Stimulated activated CD4-positive, alpha-beta T cell treated with anti-CD3 and anti-CD28 coated beads, Interleukin-15, amount 100 ng/mL, for 1 hour (primary cell): ENCODE results near the gene POLR1B.
"Not testable (repeated sequence)": the region's sequence is repeated elsewhere in the genome, so short reads cannot be mapped to it uniquely, and the experiment has no call there.

Experiments used
- DNase-seq, 2 donors: peaks; one replicate each; pipeline ENCODE4 v3.0.0-alpha.2; 2020; ENCODE audit warnings: low read depth in 1 of 2, low spot score in 1 of 2

POLR1B gene

DNA sequence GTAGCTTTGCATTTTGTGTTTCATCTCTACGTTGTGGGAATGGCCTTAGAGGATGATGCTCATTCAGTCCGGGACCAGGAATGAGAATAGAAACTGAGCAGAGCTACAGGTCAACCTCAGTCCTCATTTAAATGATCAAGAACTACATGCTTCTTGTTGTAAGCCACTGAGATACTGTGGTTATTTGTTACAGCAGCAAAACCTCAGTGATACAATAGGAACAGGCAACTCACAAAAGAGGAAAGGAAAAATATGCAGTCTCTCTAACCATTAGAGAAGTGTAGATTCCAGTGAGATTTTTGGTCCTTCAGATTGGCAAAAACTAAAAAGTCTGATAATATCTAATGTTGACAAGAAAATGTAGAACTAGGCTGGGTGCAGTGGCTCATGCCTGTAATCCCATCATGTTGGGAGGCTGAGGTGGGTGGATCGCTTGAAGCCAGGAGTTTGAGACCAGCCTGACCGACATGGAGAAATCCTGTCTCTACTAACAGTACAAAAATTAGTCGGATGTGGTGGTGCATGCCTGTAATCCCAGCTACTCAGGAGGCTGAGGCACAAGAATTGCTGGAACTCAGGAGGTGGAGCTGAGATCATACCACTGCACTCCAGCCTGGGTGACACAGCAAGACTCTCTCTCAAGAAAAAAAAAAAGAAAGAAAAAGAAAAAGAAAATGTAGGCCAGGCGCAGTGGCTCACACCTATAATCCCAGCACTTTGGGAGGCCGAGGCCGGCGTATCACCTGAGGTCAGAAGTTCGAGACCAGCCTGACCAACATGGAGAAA, 55.5 kb downstream of the POLR1B start:
- DNase-seq = no peak

DNA sequence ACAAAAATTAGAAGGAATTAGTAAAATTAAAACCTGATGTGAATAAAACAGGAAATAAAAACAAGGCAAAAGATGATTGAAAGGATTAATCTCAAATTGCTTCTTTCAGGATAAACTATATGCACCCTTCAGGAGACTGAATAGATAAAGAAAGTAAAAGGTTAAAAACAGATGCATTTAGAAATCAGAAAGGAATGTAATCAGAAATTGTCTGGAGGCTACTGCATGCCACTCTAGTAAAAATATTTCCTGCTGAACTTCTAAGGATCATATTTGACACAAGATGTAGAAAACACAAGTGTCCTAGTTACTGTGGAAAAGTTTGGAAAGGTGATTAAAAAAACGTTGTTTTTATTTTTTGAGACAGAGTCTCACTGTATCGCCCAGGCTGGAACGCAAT, 58.4 kb downstream of the POLR1B start:
- no peak for DNase-seq

DNA sequence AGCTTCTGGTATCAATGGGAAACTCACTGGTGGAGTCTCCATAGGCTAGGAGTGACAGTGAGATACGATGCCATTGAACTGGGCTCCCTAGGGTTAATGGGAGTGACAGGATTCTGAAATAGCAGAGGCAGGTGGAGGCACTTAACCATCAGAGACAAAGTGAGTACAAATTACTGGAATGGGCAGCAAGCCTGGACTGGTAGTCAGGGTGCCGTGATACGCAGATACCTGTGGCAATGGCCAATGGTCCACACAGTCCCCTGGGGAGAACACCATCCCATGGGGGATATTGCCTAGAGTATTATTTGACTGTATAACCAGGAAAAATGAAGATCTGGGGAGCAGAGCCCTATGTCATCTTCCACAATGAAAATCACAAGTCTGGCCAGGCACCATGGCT, 59.5 kb downstream of the POLR1B start:
- no peak for DNase-seq

DNA sequence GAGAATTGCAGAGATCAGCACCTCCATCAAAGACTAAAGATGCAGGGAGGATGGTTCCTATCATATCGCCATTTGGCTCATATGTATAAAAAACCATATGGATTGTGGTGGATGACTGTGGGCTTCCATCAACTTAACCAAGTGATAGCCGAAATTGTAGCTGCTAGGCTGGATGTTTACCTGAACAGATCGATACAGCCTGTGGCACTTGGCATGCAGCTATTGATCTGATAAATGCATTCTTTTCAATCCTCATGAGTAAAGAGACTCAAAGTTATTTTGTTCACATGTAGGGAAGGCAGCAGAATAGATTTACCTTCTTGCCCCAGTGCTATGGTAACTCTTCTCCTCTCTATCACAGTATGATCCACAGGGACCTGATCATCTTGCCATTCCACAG, 60.7 kb downstream of the POLR1B start:
- DNase-seq = no peak

DNA sequence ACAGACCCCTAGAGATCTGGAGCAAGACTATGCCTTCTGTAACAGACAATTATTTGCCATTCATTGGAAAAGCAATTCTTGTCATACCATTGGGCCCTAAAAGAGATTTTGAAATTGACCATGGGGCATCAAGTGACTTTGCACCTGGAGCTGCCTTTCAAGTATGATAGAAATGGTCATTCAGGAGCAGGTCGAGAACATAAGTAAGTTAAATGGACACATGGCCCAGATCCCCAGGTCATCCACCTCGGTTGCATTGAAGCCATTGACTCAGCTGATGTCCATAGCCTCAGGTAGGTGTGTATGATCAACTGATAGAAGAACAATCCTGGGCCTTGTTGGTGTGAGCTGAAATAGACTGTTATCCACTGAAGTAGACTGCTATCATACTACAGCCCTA, 61.5 kb downstream of the POLR1B start:
- DNase-seq = no peak

DNA sequence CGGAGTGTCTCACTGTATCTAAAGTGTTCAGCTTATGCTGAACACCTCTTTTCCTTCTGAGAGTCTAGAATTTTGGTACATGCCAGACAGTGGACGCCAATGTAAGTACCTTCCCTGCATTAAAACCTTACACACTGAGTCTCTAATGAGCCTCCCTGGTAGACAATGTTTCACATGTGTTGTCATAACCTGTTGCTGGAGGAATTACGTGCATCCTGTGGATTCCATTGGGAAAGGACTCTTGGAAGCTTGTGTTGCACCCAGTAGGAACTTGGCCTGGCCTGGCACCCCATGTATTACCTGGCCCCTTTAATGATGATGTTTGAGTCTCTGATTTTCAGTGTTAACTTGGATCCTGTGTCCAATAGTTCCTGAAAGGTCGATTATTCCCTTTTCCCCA, 62.7 kb downstream of the POLR1B start:
- DNase-seq = no peak

DNA sequence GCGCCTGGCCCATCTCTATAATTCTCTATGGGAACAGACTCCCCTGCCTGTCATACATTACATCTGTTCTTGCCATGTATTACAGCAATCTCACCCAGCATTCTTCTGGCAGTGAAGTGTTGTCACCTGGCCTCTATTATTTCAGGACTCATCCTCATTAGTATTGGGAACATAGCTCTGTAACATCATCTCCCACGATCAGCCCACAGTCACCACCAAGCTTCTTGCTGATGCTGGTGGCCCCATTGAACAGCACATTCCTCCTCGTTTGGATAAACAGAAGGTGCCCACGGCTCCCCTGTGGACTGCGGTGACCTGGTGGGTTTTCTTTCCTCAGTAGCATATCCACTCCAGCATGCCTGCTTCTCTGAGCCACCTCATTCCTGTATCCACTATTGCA, 63.7 kb downstream of the POLR1B start:
- DNase-seq = no peak

DNA sequence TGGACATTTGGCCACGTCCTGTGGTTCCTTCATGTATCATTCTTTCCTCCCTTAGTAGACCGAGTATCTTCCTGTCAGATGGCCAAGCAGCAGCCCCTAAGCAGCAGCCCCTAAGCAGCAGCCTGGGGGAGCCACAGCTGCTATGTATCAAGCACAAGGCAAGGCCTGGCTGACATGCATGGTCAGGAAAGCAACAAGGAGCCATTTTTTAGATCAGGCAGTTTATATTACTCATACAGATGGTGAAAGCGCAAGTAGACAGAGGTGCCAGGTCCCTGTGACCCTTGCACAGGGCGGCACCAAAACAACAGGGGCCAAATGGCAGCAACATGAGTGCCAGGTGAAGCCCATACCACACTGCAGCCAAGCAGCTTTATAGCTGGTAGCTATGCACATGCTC, 64.3 kb downstream of the POLR1B start:
- no peak for DNase-seq

DNA sequence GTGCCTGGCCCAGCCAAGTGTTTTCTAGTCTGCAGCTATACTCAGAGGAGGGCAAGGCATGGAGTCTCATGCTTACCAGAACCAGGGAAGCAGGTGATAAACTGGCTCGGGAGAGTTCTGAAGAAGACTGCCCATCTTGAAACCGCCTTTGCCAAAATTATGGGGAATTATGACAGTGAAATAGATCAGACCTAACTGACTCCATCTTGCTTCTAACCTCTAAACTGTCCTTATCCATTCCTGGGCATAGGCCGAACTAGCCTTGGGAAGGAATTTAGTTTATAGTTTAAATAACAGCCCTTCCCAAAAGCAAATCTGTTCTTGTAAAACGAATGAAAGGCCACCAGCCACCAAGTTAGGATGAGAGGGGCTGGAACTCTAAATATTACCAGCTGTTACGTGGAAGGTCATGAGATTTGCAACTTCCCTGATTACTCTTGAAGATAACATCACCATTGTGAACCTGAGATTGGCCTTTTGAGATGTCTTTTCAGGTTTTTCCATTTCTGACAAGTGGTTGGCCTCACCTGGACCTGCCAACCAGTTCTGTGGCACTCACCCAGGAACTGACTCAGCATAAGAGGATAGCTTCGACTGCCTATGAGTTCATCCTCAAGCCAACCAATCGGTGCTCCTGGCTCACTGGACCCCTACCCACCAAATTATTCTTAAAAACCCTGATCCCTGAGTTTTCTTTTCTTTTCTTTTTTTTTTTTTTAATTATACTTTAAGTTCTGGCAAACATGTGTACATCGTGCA, 65.6 kb downstream of the POLR1B start:
- no peak for DNase-seq

DNA sequence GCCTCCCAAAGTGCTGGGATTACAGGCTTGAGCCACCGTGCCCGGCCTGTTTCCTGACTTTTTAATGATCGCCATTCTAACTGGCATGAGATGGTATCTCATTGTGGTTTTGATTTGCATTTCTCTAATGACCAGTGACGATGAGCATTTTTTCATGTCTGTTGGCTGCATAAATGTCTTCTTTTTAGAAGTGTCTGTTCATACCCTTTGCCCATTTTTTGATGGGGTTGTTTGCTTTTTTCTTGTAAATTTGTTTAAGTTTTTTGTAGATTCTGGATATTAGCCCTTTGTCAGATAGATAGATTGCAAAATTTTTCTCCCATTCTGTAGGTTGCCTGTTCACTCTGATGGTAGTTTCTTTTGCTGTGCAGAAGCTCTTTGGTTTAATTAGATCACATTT, 67.1 kb downstream of the POLR1B start:
- DNase-seq = not testable (repeated sequence)

DNA sequence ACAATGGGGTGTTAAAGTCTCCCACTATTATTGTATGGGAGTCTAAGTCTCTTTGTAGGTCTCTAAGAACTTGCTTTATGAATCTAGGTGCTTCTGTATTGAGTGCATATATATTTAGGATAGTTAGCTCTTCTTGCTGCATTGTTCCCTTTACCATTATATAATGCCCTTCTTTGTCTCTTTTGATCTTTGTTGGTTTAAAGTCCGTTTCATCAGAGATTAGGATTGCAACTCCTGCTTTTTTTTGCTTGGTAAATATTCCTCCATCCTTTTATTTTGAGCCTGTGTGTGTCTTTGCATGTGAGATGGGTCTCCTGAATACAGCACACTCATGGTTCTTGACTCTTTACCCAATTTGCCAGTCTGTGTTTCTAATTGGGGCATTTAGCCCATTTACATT, 70.0 kb downstream of the POLR1B start:
- DNase-seq = not testable (repeated sequence)

DNA sequence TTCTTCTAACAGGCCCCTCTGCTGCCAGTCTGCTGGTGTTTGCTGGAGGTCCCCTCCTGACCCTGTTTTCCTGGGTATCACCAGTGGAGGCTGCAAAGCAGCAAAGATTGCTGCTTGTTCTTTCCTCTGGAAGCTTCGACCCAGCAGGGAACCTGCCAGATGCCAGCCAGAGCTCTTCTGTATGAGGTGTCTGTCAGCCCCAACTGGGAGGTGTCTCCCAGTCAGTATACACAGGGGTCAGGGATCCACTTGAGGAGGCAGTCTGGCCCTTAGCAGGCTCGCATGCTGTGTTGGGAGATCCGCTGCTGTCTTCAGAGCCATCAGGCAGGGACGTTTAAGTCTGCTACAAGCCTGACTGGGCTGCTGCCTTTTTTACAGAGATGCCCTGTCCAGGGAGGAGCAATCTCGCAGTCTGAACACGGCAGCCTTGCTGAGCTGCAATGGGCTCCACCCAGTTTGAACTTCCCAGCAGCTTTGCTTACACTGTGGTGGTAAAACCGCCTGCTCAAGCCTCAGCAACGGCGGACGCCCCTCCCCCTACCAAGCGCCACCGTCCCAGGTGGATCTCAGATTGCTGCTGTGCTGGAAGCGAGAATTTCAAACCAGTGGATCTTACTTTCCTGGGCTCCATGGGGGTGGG, 72.1 kb downstream of the POLR1B start:
- DNase-seq = no peak

DNA sequence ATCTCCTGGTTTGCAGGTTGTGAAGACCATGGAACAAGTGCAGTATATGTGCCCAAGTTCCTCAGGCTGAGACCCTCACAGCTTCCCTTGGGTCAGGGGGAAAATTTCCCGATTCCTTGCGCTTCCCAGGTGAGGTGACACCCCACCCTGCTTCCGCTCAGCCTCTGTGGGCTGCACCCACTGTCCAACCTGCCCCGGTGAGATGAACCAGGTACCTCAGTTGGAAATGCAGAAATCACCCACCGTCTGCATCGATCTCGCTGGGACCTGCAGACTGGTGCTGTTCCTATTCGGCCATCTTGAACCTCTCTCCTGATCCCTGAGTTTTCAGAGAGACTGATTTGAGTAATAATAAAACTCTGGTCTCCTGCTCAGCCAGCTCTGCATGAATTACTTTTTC, 72.8 kb downstream of the POLR1B start:
- DNase-seq = no peak

DNA sequence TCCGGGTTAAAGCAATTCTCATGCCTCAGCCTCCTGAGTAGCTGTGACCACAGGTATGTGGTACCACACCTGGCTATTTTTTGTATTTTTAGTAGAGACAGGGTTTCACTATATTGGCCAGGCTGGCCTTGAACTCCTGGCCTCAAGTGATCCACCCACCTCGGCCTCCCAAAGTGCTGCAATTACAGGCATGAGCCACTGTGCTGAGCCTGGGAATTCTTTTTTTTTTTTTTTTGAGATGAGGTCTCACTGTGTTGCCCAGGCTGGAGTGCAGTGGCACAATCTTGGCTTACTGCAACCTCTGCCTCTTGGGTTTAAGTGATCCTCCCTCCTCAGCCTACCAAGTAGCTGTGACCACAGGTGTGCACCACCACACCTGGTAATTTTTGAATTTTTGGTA, 73.5 kb downstream of the POLR1B start:
- DNase-seq = not testable (repeated sequence)

DNA sequence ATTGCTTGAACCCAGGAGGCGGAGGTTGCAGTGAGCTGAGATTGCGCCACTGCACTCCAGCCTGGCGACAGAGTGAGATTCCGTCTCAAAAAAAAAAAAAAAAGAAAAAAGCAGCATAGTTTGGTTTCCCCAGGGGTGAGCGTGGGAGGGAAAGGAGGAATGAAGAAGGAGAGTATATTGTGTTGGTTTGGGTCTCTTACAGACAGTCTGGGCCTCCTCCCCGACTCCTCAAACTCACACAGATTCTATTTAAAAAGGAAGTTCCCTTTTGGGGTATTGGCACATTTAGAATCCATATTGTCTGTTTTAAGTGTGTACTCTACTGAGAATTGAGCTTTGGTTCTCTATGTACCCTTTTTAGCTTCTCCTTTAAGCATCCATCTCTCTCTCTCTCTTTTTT, 76.1 kb downstream of the POLR1B start:
- DNase-seq = no peak

DNA sequence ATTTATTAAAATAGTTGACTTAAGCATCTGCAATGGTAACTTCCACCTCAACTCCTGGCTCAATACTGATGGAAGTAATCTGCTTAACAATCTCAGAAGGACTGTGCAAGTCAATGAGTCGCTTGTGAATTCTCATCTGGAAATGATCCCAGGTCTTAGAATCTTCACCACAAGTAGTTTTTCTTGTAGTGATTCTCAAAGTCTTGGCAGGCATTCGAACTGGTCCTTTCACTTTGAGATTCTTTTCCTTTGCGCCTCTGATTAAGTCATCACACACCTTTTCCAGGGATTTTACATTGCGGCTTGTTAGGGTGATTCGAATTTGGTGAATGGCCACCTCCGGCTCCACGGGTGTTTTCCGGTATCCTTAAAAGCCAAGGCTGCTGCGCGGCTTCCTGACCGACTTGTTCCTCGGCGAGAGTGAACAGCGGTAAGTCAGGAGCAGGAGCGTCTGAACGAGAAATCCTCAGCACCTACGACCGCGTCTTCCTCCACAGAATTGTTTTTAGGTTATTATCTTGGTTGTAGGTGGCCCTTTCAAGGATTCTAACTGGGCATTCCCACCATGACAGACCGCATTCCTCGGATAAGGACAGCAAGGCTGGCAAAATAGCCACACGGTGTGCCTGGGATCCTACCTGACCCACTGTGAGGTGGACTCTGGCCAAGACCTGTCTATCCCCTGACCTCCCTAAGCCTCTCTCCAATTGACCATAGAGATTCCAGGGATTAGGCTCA, 79.7 kb downstream of the POLR1B start:
- no peak for DNase-seq

DNA sequence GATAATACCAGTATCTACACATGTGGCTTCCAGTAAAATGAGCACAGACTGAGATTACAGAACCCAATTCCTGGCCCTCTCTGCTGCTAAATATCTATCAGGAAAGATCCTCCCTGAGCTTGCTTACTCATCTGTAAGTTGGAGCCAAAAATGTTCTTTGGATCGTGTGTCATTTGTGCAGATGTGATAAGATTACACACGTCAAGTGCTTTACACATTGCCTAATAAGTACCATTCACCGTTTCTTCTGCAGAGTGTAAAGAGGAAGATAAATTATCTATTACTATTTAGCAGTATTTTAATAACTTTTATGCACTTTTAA, 80.2 kb downstream of the POLR1B start:
- no peak for DNase-seq

DNA sequence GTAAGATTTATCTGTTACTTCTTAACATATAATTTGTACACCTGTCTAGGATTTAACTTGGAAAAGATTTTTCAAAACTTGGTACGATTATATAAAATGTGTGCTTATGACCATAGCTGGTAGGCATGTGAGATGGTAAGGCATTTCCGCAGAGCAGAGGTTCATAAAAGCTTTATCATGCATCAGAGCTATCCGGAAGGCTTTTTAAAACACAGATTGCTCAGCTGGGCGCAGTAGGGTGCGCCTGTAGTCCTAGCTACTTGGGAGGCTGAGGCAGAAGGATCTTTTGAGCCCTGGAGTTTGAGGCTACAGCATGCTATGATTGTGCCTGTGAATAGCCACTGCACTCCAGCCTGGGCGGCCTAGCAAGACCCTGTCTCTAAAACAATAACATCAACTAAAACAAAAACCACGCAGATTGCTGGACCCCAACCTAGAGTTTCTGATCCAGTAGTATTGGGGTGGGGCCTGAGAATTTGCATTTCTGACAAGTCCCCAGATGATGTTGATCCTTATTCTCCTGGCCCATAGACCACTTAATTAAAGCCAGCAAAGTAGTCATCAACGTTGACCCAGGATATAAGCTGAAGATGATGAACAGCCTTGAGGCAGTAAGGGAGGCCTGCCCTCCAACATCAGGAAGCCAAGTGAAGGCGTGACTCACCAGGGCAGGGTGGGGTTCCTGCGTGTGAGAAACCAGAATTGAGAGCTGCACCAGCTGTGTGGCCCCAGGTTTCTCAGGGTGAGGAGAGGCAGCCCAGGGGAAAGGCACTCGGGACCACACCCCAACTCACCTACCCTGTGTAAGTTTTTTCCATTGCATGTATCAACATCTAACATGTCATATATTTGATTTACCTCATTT, 81.9 kb downstream of the POLR1B start:
- DNase-seq = peak; percentile 55

DNA sequence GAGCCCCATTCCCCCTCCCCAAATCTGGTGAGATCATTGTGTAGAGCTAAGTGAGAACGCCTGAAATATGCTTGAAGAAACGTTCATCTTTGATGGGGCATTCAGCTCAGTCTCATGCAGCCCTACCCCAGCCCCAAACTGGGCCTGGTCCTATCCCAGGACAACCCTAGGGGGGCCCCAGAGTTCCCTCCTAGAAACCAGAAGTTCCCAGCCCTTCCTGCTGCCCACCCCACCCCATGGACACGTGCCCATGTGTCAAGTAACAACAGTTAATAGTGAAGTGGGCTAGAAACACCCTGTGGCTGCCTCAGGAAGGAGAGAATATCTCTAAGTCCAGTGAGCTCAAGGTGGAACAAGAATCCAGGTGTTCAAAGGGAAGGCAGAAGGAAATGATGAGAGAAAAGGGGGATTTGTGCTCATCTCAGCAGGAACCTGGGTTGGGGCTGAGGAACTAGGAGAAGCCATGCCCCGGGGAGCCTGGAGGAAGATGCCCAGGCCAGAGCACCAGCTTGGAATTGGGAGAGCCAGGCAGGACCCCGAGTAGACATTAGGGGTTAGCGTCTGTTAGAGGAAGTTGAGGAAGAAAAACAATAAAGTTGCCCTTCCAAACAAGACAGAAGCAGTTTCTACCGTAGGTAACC, 83.3 kb downstream of the POLR1B start:
- no peak for DNase-seq

DNA sequence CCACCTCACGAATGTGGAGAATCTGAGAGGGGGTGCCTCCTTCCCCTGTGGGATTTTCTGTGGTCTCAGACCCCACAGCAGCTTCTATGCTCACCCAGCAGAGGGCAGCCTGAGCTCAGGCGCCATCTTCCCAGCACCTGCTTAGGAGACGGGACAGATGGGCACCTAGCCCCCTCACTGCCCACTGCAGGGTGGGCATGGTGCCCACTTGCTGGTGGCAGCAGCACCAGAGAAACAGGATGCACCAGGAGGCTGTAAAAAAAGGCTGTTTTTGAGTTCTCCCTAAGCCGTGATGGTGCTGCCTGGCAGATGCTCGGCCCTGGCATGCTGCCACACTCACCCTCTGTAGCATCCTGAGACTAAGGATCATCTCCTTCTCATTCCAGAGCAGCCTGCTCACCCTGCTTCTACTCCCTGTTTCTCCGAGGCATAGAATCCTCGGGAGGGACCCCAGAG, 84.4 kb downstream of the POLR1B start:
- peak; percentile 27 to 46 for DNase-seq
